HEK293T (cell line): ENCODE data around the gene ZNF319.

ENCODE experiments used
- ARNT ChIP-seq: fragments of 450-650 bp; IDR thresholded peaks from 2 replicates; pipeline ENCODE4 v1.6.1; 2017; ENCODE audit warnings: mild to moderate bottlenecking
- FOXA1 ChIP-seq: fragments of 450-650 bp; IDR thresholded peaks from 2 replicates; pipeline ENCODE4 v1.6.1; 2016; ENCODE audit warnings: mild to moderate bottlenecking
- FOXK2 ChIP-seq: fragments of 450-650 bp; IDR thresholded peaks from 2 replicates; pipeline ENCODE4 v1.6.1; 2016; ENCODE audit warnings: mild to moderate bottlenecking
- HDGF ChIP-seq: fragments of 450-650 bp; IDR thresholded peaks from 2 replicates; pipeline ENCODE4 v1.6.1; 2017; ENCODE audit warnings: antibody characterized with exemption, borderline replicate concordance
- SP1 ChIP-seq: fragments of 450-650 bp; IDR thresholded peaks from 2 replicates; pipeline ENCODE4 v1.6.1; 2017
- SUZ12 ChIP-seq: fragments of 450-650 bp; IDR thresholded peaks from 2 replicates; pipeline ENCODE4 v1.6.1; 2016; ENCODE audit warnings: mild to moderate bottlenecking
- ZNF384 ChIP-seq: fragments of 450-650 bp; IDR thresholded peaks from 2 replicates; pipeline ENCODE4 v1.6.1; 2016
- TF ChIP-seq, protein P1 (sequence below): fragments of 450-650 bp; IDR thresholded peaks from 2 replicates; pipeline ENCODE4 v1.6.1; 2016

DNA sequence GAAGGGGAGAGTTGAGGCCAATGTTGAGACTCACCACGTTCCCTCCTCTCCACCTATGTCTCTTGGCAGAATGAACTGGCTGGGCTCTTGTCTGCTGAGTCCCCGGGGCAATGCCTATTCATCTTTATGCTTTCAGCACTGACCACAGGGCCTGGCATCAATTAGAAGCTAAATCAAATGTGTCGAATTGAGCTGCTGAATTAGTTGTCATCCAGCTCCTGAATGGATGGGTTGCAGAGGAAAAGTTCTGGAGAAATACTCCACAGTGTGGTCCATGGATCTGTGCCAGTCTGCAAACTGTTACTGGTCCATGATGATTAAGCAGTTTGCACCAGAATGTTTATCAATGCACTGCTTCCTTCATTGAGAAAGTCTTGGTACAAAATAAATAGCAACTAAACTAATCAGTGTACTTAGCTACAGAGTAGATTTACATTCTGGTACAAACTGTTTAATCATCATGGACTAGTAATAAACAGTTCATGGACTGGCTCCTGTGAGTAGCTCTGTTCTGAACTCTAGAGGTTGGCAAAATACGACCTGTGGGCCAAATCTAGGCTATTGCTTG, 34.2 kb downstream of the ZNF319 start:
- TF ChIP-seq ZNF384 (no peak), SUZ12 (no peak), HDGF (no peak), FOXA1 (no peak), ARNT (no peak), FOXK2 (no peak), SP1 (no peak)
- TF ChIP-seq, protein P1, sequence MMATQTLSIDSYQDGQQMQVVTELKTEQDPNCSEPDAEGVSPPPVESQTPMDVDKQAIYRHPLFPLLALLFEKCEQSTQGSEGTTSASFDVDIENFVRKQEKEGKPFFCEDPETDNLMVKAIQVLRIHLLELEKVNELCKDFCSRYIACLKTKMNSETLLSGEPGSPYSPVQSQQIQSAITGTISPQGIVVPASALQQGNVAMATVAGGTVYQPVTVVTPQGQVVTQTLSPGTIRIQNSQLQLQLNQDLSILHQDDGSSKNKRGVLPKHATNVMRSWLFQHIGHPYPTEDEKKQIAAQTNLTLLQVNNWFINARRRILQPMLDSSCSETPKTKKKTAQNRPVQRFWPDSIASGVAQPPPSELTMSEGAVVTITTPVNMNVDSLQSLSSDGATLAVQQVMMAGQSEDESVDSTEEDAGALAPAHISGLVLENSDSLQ: no peak
